HEK293 (cell line): ENCODE data around the gene GGPS1.

Experiments used
- GLI4 ChIP-seq: fragments of 450-650 bp; formaldehyde crosslinking; IDR thresholded peaks from 2 replicates; pipeline ENCODE4 v1.5.1; 2016; ENCODE audit warnings: missing biosample characterization, missing genetic modification characterization
- KLF1 ChIP-seq: fragments of 450-650 bp; formaldehyde crosslinking; IDR thresholded peaks from 2 replicates; pipeline ENCODE4 v1.5.1; 2016; ENCODE audit warnings: missing biosample characterization, missing genetic modification characterization
- ZNF184 ChIP-seq: fragments of 450-650 bp; IDR thresholded peaks from 2 replicates; pipeline ENCODE4 v1.5.1; 2018; ENCODE audit warnings: missing biosample characterization, mild to moderate bottlenecking, missing genetic modification characterization
- ZNF221 ChIP-seq: fragments of 450-650 bp; formaldehyde crosslinking; IDR thresholded peaks from 2 replicates; pipeline ENCODE4 v1.5.1; 2017; ENCODE audit warnings: missing biosample characterization, missing genetic modification characterization, borderline replicate concordance
- ZNF433 ChIP-seq: fragments of 450-650 bp; formaldehyde crosslinking; IDR thresholded peaks from 2 replicates; pipeline ENCODE4 v1.5.1; 2016; ENCODE audit warnings: missing biosample characterization, missing genetic modification characterization, low read depth
- ZNF48 ChIP-seq: fragments of 450-650 bp; formaldehyde crosslinking; IDR thresholded peaks from 2 replicates; pipeline ENCODE4 v1.5.1; 2016; ENCODE audit warnings: missing biosample characterization, missing genetic modification characterization
- ZNF670 ChIP-seq: fragments of 450-650 bp; formaldehyde crosslinking; IDR thresholded peaks from 2 replicates; pipeline ENCODE4 v1.5.1; 2016; ENCODE audit warnings: missing biosample characterization, missing genetic modification characterization, low read depth
- TF ChIP-seq, protein P1 (sequence below): fragments of 450-650 bp; formaldehyde crosslinking; IDR thresholded peaks from 2 replicates; pipeline ENCODE4 v1.5.1; 2016; ENCODE audit warnings: missing biosample characterization, missing genetic modification characterization

DNA sequence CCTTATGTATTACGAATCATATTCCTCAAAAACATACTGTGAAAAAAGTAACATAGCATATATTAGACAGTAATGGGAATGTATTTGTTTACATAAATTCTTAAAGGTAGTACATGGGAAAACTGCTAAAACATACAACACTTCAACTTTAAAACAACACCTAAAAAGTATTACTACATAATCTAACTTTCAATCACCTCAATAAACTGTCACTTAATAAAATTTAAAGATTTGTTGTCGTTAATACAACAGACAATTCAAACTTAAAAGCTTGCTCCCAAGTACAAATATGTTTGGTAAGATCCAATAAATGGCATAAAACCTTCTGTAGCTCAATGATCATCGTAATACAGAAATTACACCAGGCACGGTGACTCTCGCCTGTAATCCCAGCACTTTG is 4.1 kb upstream of the GGPS1 start:
- TF ChIP-seq ZNF433, result no peak
- TF ChIP-seq GLI4, result no peak
- TF ChIP-seq, protein P1, sequence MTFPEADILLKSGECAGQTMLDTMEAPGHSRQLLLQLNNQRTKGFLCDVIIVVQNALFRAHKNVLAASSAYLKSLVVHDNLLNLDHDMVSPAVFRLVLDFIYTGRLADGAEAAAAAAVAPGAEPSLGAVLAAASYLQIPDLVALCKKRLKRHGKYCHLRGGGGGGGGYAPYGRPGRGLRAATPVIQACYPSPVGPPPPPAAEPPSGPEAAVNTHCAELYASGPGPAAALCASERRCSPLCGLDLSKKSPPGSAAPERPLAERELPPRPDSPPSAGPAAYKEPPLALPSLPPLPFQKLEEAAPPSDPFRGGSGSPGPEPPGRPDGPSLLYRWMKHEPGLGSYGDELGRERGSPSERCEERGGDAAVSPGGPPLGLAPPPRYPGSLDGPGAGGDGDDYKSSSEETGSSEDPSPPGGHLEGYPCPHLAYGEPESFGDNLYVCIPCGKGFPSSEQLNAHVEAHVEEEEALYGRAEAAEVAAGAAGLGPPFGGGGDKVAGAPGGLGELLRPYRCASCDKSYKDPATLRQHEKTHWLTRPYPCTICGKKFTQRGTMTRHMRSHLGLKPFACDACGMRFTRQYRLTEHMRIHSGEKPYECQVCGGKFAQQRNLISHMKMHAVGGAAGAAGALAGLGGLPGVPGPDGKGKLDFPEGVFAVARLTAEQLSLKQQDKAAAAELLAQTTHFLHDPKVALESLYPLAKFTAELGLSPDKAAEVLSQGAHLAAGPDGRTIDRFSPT (tag by site-specific recombination), result no peak
- no peak for TF ChIP-seq ZNF184 (tag by site-specific recombination)
- no peak for TF ChIP-seq ZNF221 (tag by site-specific recombination)
- no peak for TF ChIP-seq KLF1 (tag by site-specific recombination)
- no peak for TF ChIP-seq ZNF48 (tag by site-specific recombination)
- TF ChIP-seq ZNF670 (tag by site-specific recombination), result no peak
